Natural killer cell (primary cell): ENCODE data around the gene SDC4. TPM values are rescaled to one million over a fixed set of nuclear protein-coding genes. Genes with fewer than 3 reads are reported as not detected.

ENCODE experiments used
- ATAC-seq, 3 donors: fragments of 150-1000 bp in 2 of 3; fragments of 200-7000 bp in 1 of 3; cut with Tn5 transposase; 1 replicate in 1 of 3; 2 replicates in 2 of 3; pipeline ENCODE4 v1.10.0; 2021; ENCODE audit warnings: mild to moderate bottlenecking in 2 of 3, moderate library complexity in 2 of 3
- DNase-seq, 2 donors: peaks; one replicate each; pipeline versions ENCODE4 v3.0.0 to v3.0.0-alpha.2; 2013 to 2021; ENCODE audit warnings: mixed read lengths in 1 of 2
- H3K27ac ChIP-seq: one replicate; pipeline ENCODE4 v1.5.1; 2013; ENCODE audit warnings: mild to moderate bottlenecking, low read length
- H3K27me3 ChIP-seq: one replicate; pipeline ENCODE4 v1.6.1; 2013; ENCODE audit warnings: low read length; ENCODE audit not compliant: control insufficient read depth, insufficient read depth
- H3K36me3 ChIP-seq: one replicate; pipeline ENCODE4 v1.6.1; 2013; ENCODE audit warnings: low read length; ENCODE audit not compliant: control insufficient read depth, insufficient read depth
- H3K4me1 ChIP-seq: one replicate; pipeline ENCODE4 v1.6.1; 2013; ENCODE audit warnings: low read length; ENCODE audit not compliant: control insufficient read depth, insufficient read depth
- H3K4me3 ChIP-seq: one replicate; pipeline ENCODE4 v1.5.1; 2013; ENCODE audit warnings: low read length
- H3K9me3 ChIP-seq: one replicate; pipeline ENCODE4 v1.6.1; 2013; ENCODE audit warnings: low read length; ENCODE audit not compliant: control insufficient read depth, insufficient read depth
- H3K27ac Mint-ChIP-seq, 2 donors: one replicate each; pipeline ENCODE4 v1.8.0; 2022; ENCODE audit warnings: mild to moderate bottlenecking in 2 of 2, mixed read lengths in 2 of 2, moderate library complexity in 1 of 2
- H3K27me3 Mint-ChIP-seq, 2 donors: one replicate each; pipeline ENCODE4 v1.8.0; 2022; ENCODE audit warnings: low read depth in 2 of 2, mixed read lengths in 2 of 2
- H3K36me3 Mint-ChIP-seq: one replicate; pipeline ENCODE4 v1.8.0; 2022; ENCODE audit warnings: mixed read lengths
- H3K4me1 Mint-ChIP-seq, 2 donors: one replicate each; pipeline ENCODE4 v1.8.0; 2022; ENCODE audit warnings: mixed read lengths in 2 of 2
- H3K4me3 Mint-ChIP-seq: one replicate; pipeline ENCODE4 v1.8.0; 2022; ENCODE audit warnings: mild to moderate bottlenecking, moderate library complexity, mixed read lengths
- H3K9me3 Mint-ChIP-seq, 2 donors: one replicate each; pipeline ENCODE4 v1.8.0; 2022; ENCODE audit warnings: mixed read lengths in 2 of 2
- CTCF ChIP-seq: fragments of 200-600 bp; IDR thresholded peaks from one replicate; pipeline ENCODE4 v1.8.0; 2022; ENCODE audit warnings: antibody characterized with exemption
- WGBS: methylation state at CpG from one replicate; pipeline ENCODE4 v1.1.7; 2013; ENCODE audit warnings: missing lambda C conversion rate; ENCODE audit not compliant: insufficient coverage; 5-methylcytosine and 5-hydroxymethylcytosine counted together
- intact Hi-C: fragments of 100-400 bp; cut with micrococcal nuclease; formaldehyde crosslinking; loops from one replicate; pipeline ENCODE4 v1.14.2; 2022
- total RNA-seq, 4 donors: library from RNA; stranded (reverse); fragments of 120-200 nt in 1 of 4; gene quantifications; one replicate each; pipeline versions ENCODE4 v1.2.3 to v1.2.4, GENCODE V29; 2013 to 2022

Gene SDC4
- total RNA-seq, 3 donors from 2014 or later (not counting 1 experiment from before 2014, with no cell fraction given) = 0.45 to 1.8 (median 1.5) TPM

- Histone ChIP-seq H3K27ac (no peak overlapping the region), H3K4me1 (peaks cover 20% of the 10 kb centered on the region), H3K27me3 (no peaks in the 10 kb centered on the region), H3K9me3 (no peaks in the 10 kb centered on the region), H3K4me3 (no peak overlapping the region), H3K36me3 (no peaks in the 10 kb centered on the region)
- no peak overlapping the region for H3K27ac Mint-ChIP-seq
- H3K4me1 Mint-ChIP-seq = peaks cover 0 to 15% of the 10 kb centered on the region in 2 donors
- no peaks in the 10 kb centered on the region for H3K27me3 Mint-ChIP-seq
- H3K36me3 Mint-ChIP-seq = no peaks in the 10 kb centered on the region
- 90% methylated on average over 5 of the region's 5 CpGs for WGBS
- peak overlapping the region; percentile 78 for H3K4me3 Mint-ChIP-seq
- intact Hi-C loops = no loop called here
- no peak for DNase-seq
- no peak for ATAC-seq
- H3K9me3 Mint-ChIP-seq = no peaks in the 10 kb centered on the region
- TF ChIP-seq CTCF = no peak
Observed at GRCh38 chr20:45346851-45347250, 1.4 kb downstream of the SDC4 start.

- 60% methylated on average over 3 of the region's 3 CpGs for WGBS
- Mint-ChIP-seq H3K4me3 (no peak overlapping the region), H3K27ac (no peak overlapping the region), H3K4me1 (peaks cover 0 to 15% of the 10 kb centered on the region in 2 donors), H3K27me3 (no peaks in the 10 kb centered on the region), H3K9me3 (no peaks in the 10 kb centered on the region), H3K36me3 (no peaks in the 10 kb centered on the region)
- H3K36me3 ChIP-seq = no peaks in the 10 kb centered on the region
- no peaks in the 10 kb centered on the region for H3K27me3 ChIP-seq
- peaks cover 20% of the 10 kb centered on the region for H3K4me1 ChIP-seq
- no peak for DNase-seq
- intact Hi-C loops = no loop called here
- H3K9me3 ChIP-seq = no peaks in the 10 kb centered on the region
- ATAC-seq = no peak
- no peak overlapping the region for H3K4me3 ChIP-seq
- no peak overlapping the region for H3K27ac ChIP-seq
- TF ChIP-seq CTCF = no peak
Observed at GRCh38 chr20:45346291-45346718, 1.9 kb downstream of the SDC4 start.

GRCh38 chr20:45345104-45345936, 2.9 kb downstream of the SDC4 start:
- intact Hi-C loops = no loop called here
- Mint-ChIP-seq H3K27me3 (no peaks in the 10 kb centered on the region), H3K9me3 (no peaks in the 10 kb centered on the region), H3K4me3 (no peak overlapping the region), H3K36me3 (no peaks in the 10 kb centered on the region), H3K27ac (no peak overlapping the region), H3K4me1 (peaks cover 0 to 15% of the 10 kb centered on the region in 2 donors)
- Histone ChIP-seq H3K27me3 (no peaks in the 10 kb centered on the region), H3K9me3 (no peaks in the 10 kb centered on the region), H3K27ac (no peak overlapping the region), H3K4me1 (peaks cover 20% of the 10 kb centered on the region), H3K36me3 (no peaks in the 10 kb centered on the region), H3K4me3 (no peak overlapping the region)
- no peak for TF ChIP-seq CTCF
- WGBS = 84% methylated on average over 6 of the region's 9 CpGs
- ATAC-seq (no peak), DNase-seq (no peak)
